ENCODE data around the gene TMCO2. TPM values are rescaled to one million over a fixed set of nuclear protein-coding genes. Genes with fewer than 3 reads are reported as not detected.

The TMCO2 gene
- total RNA-seq, 2 experiments from 2014 or later = not detected

GRCh38 chr1:40291293-40291692 lies 43.6 kb downstream of the TMCO2 start:
- no peak for DNase-seq
- Mint-ChIP-seq H3K27ac (no peak overlapping the region), H3K36me3 (ENCODE audit: low read depth) (peaks cover 47% of the 10 kb centered on the region), H3K9me3 (no peaks in the 10 kb centered on the region), H3K27me3 (no peaks in the 10 kb centered on the region), H3K4me1 (peaks cover 12% of the 10 kb centered on the region), H3K4me3 (no peak overlapping the region)
- CTCF ChIA-PET = interaction anchor here (0.7 to 2.7 kb wide), 6 partner anchors 10 to 128 kb away, joined by 3 to 11 read pairs (median 4); no protein-coding TSS in a partner anchor
- POLR2A ChIA-PET = no interaction called here

GRCh38 chr1:40299366-40300248 lies 51.9 kb downstream of the TMCO2 start:
- Mint-ChIP-seq H3K4me1 (no peaks in the 10 kb centered on the region), H3K36me3 (ENCODE audit: low read depth) (peaks cover 3% of the 10 kb centered on the region), H3K27ac (no peak overlapping the region), H3K9me3 (no peaks in the 10 kb centered on the region), H3K4me3 (no peak overlapping the region), H3K27me3 (no peaks in the 10 kb centered on the region)
- ChIA-PET CTCF (no interaction called here), POLR2A (no interaction called here)
- no peak for DNase-seq

- Mint-ChIP-seq H3K4me3 (no peak overlapping the region), H3K27me3 (no peaks in the 10 kb centered on the region), H3K36me3 (ENCODE audit: low read depth) (no peaks in the 10 kb centered on the region), H3K4me1 (no peaks in the 10 kb centered on the region), H3K9me3 (no peaks in the 10 kb centered on the region), H3K27ac (no peak overlapping the region)
- POLR2A ChIA-PET = no interaction called here
- CTCF ChIA-PET = no interaction called here
- DNase-seq = no peak
Measured at GRCh38 chr1:40300249-40300567, 52.5 kb downstream of the TMCO2 start.

- POLR2A ChIA-PET = no interaction called here
- Mint-ChIP-seq H3K27me3 (no peaks in the 10 kb centered on the region), H3K4me1 (no peaks in the 10 kb centered on the region)
Measured at GRCh38 chr1:40300651-40301050, 52.9 kb downstream of the TMCO2 start.

GRCh38 chr1:40301066-40301465 lies 53.3 kb downstream of the TMCO2 start:
- ChIA-PET CTCF (no interaction called here), POLR2A (no interaction called here)
- no peaks in the 10 kb centered on the region for H3K36me3 Mint-ChIP-seq (ENCODE audit: low read depth)
- H3K27ac Mint-ChIP-seq = no peak overlapping the region
- no peak overlapping the region for H3K4me3 Mint-ChIP-seq
- no peaks in the 10 kb centered on the region for H3K27me3 Mint-ChIP-seq
- no peak for DNase-seq
- H3K4me1 Mint-ChIP-seq = no peaks in the 10 kb centered on the region
- no peaks in the 10 kb centered on the region for H3K9me3 Mint-ChIP-seq

More at GRCh38 chr1:40300651-40301050, 52.9 kb downstream of the TMCO2 start:
- CTCF ChIA-PET = no interaction called here
- Mint-ChIP-seq H3K36me3 (ENCODE audit: low read depth) (no peaks in the 10 kb centered on the region), H3K27ac (no peak overlapping the region), H3K4me3 (no peak overlapping the region), H3K9me3 (no peaks in the 10 kb centered on the region)
- DNase-seq = no peak

Other genes with a start within 250 kb of the TMCO2 start
- gene CAP1, start 207.2 kb upstream of the TMCO2 start, total RNA-seq = 100 to 1,000 TPM; 890 to 908 TPM
- gene PPT1, start 150.7 kb upstream of the TMCO2 start, total RNA-seq = 10 to 100 TPM; 76.9 to 83.4 TPM
- gene RLF, start 86.5 kb upstream of the TMCO2 start, total RNA-seq = 10 to 100 TPM; 23.8 to 24.6 TPM
- 10 to 100 TPM; 23.8 to 25.4 TPM for gene ZMPSTE24, start 10.3 kb downstream of the TMCO2 start, total RNA-seq
- 1 to 10 TPM; 7.2 to 8.2 TPM for gene COL9A2, start 69.3 kb downstream of the TMCO2 start, total RNA-seq
- gene SMAP2, start 125.8 kb downstream of the TMCO2 start, total RNA-seq = 100 to 1,000 TPM; 172 to 173 TPM
- 1 to 10 TPM; 5.4 to 5.9 TPM for gene ZFP69B, start 202.5 kb downstream of the TMCO2 start, total RNA-seq
- 1 to 10 TPM; 2.3 to 2.5 TPM for gene ZFP69, start 229.4 kb downstream of the TMCO2 start, total RNA-seq

Measured in activated CD4-positive, alpha-beta memory T cell treated with anti-CD3 and anti-CD28 coated beads, Interleukin-2, amount 10 ng/mL, durations not matched to agents 7 days and 5 days (primary cell).